K562 (cell line): ENCODE data around the gene GLYAT. TPM values are rescaled to one million over a fixed set of nuclear protein-coding genes. Genes with fewer than 3 reads are reported as not detected.

Source experiments
- CLOCK ChIP-seq: fragments of 250-450 bp; sonication (Bioruptor Pico); IDR thresholded peaks from 2 replicates; pipeline ENCODE4 v1.4.0; 2020; ENCODE audit warnings: mild to moderate bottlenecking, moderate library complexity, borderline replicate concordance
- DDX20 ChIP-seq: fragments of 450-650 bp; IDR thresholded peaks from 2 replicates; pipeline ENCODE4 v1.6.1; 2016; ENCODE audit warnings: missing genetic modification characterization, low read depth, mild to moderate bottlenecking, missing compliant biosample characterization, moderate library complexity
- E2F4 ChIP-seq: sonication (generic); formaldehyde crosslinking; IDR thresholded peaks from 2 replicates; pipeline ENCODE4 v1.8.0; 2022; ENCODE audit warnings: mild to moderate bottlenecking, low read depth, missing genetic modification reagents
- FOXK2 ChIP-seq, 2 experiments: fragments of 450-650 bp; IDR thresholded peaks in 1 of 2; conservative IDR thresholded peaks in 1 of 2; 2 replicates each; pipeline ENCODE4 v1.6.1; 2016; ENCODE audit warnings: low read depth in 2 of 2, mild to moderate bottlenecking in 1 of 2
- L3MBTL2 ChIP-seq: fragments of 450-650 bp; IDR thresholded peaks from 2 replicates; pipeline ENCODE4 v1.6.1; 2016; ENCODE audit warnings: mild to moderate bottlenecking, moderate library complexity
- MAZ ChIP-seq, 2 experiments: fragments of 450-650 bp in 1 of 2; sonication (generic) in 1 of 2; formaldehyde crosslinking; IDR thresholded peaks in 1 of 2; conservative IDR thresholded peaks in 1 of 2; 2 replicates each; pipeline versions ENCODE4 v1.4.0 to v1.5.0; 2020; ENCODE audit warnings: mild to moderate bottlenecking in 1 of 2, missing genetic modification reagents in 1 of 2
- NFE2 ChIP-seq: IDR thresholded peaks from 2 replicates; pipeline ENCODE4 v1.6.1; 2014; ENCODE audit warnings: antibody characterized with exemption, low read depth
- RCOR1 ChIP-seq, 2 experiments: IDR thresholded peaks; 2 replicates each; pipeline ENCODE4 v1.6.1; 2012; ENCODE audit warnings: low read depth in 2 of 2, low read length in 2 of 2, borderline replicate concordance in 1 of 2, improper control_type of control experiment in 1 of 2
- SMAD4 ChIP-seq: fragments of 250-450 bp; sonication (Bioruptor Pico); conservative IDR thresholded peaks from 2 replicates; pipeline ENCODE4 v1.8.0; 2021; ENCODE audit warnings: inconsistent platforms, mild to moderate bottlenecking, moderate library complexity
- SMARCB1 ChIP-seq: IDR thresholded peaks from 2 replicates; pipeline ENCODE4 v1.6.1; 2011; ENCODE audit warnings: improper control_type of control experiment, low read depth; ENCODE audit not compliant: insufficient read length
- SNRNP70 ChIP-seq: fragments of 200-400 bp; formaldehyde crosslinking; optimal IDR thresholded peaks from 2 replicates; pipeline ENCODE3; 2017; ENCODE audit warnings: low read depth, low read length
- TCFL5 ChIP-seq: fragments of 250-450 bp; sonication (Bioruptor Pico); conservative IDR thresholded peaks from 2 replicates; pipeline ENCODE4 v1.6.1; 2021; ENCODE audit warnings: mild to moderate bottlenecking, moderate library complexity, matching md5 sums
- TGIF2 ChIP-seq: sonication (generic); formaldehyde crosslinking; IDR thresholded peaks from 2 replicates; pipeline ENCODE4 v1.8.1; 2022; ENCODE audit warnings: mild to moderate bottlenecking, missing genetic modification reagents, moderate library complexity
- TSHZ1 ChIP-seq: fragments of 250-450 bp; sonication (Bioruptor Pico); IDR thresholded peaks from 2 replicates; pipeline ENCODE4 v1.4.0; 2020; ENCODE audit warnings: mild to moderate bottlenecking, moderate library complexity
- ZNF140 ChIP-seq: fragments of 250-450 bp; sonication (Bioruptor Pico); IDR thresholded peaks from 2 replicates; pipeline ENCODE4 v1.8.0; 2021; ENCODE audit warnings: moderate library complexity, mild to moderate bottlenecking, inconsistent platforms
- ZNF175 ChIP-seq: fragments of 200-800 bp; sonication (Bioruptor generic); IDR thresholded peaks from 2 replicates; pipeline ENCODE4 v1.6.1; 2016; ENCODE audit warnings: low read depth, mild to moderate bottlenecking, missing genetic modification characterization, missing compliant biosample characterization
- ZNF224 ChIP-seq: sonication (generic); formaldehyde crosslinking; IDR thresholded peaks from 2 replicates; pipeline ENCODE4 v1.8.0; 2022; ENCODE audit warnings: mild to moderate bottlenecking, missing genetic modification reagents
- ZNF586 ChIP-seq: fragments of 450-650 bp; formaldehyde crosslinking; conservative IDR thresholded peaks from 2 replicates; pipeline ENCODE4 v1.4.0; 2020; ENCODE audit warnings: mild to moderate bottlenecking, moderate library complexity
- ZNF668 ChIP-seq: fragments of 250-450 bp; sonication (Bioruptor Pico); IDR thresholded peaks from 2 replicates; pipeline ENCODE4 v1.8.0; 2022; ENCODE audit warnings: mild to moderate bottlenecking, inconsistent platforms
- ZNF696 ChIP-seq: fragments of 250-450 bp; sonication (Bioruptor Pico); conservative IDR thresholded peaks from 2 replicates; pipeline ENCODE4 v1.4.0; 2020; ENCODE audit warnings: mild to moderate bottlenecking, moderate library complexity
- polyA plus RNA-seq, 8 experiments: library from polyadenylated mRNA; depleted of rRNA in 4 of 8; stranded (reverse) in 5 of 8; unstranded in 3 of 8; fragments of >200 nt; fragmentation: Nextera tagmentation in 2 of 8; fragmentation: Illumina TruSeq in 1 of 8; extraction: Ambion mirVana in 2 of 8; extraction: Trizol in 1 of 8; gene quantifications; 2 replicates each; pipeline versions ENCODE4 v1.2.1 to v1.2.3, GENCODE V29; 2011 to 2014; ENCODE audit warnings: inconsistent platforms in 1 of 8, missing spikeins in 1 of 8
- total RNA-seq, 7 experiments: library from RNA; depleted of rRNA in 6 of 7; stranded (reverse); fragments of >200 nt in 6 of 7; fragmentation: Illumina TruSeq in 2 of 7; extraction: Trizol in 2 of 7; gene quantifications; 2 replicates each; pipeline versions ENCODE4 v1.2.1 to v1.2.3, GENCODE V29; 2011 to 2021; ENCODE audit warnings: low replicate concordance in 1 of 7

The GLYAT gene
- total and polyA plus RNA-seq, 9 of the 15 experiments (the other 6 are each of a cell fraction or from before 2014, with no cell fraction given): not detected

GRCh38 chr11:58770627-58771457 lies 39.1 kb upstream of the GLYAT start (continued):
- TF ChIP-seq NFE2: peak; percentile 83
- TF ChIP-seq ZNF140 (CRISPR knock-in tag): no peak
- TF ChIP-seq ZNF224 (CRISPR knock-in tag): no peak
- no peak for TF ChIP-seq ZNF696
- no peak for TF ChIP-seq CLOCK (CRISPR knock-in tag)
- peak in 1 of 2 experiments; percentile 64; a peak in 1 of 4 replicates for TF ChIP-seq RCOR1 (IDR thresholded peaks at IDR 0.05; ENCODE audit: borderline replicate concordance in 1 of 2, low read depth in 2 of 2, low read length in 2 of 2)
- TF ChIP-seq E2F4 (CRISPR knock-in tag): no peak
- no peak for TF ChIP-seq SMARCB1
- TF ChIP-seq TSHZ1: no peak
- TF ChIP-seq L3MBTL2: peak; percentile 92
- no peak for TF ChIP-seq TGIF2 (CRISPR knock-in tag)
- TF ChIP-seq DDX20 (tag): no peak
- TF ChIP-seq SMAD4 (CRISPR knock-in tag): peak; percentile 66; the same call in 1 of the 2 replicates
- 0 out of 2 replicates have a peak, but pooled peaks have one; percentile 2 for TF ChIP-seq ZNF175 (CRISPR knock-in tag)
- TF ChIP-seq TCFL5 (CRISPR knock-in tag): no peak
- no peak for TF ChIP-seq ZNF586 (CRISPR knock-in tag)
- TF ChIP-seq FOXK2 (conservative IDR thresholded peaks at IDR 0.05 in 1 of 2, IDR thresholded peaks at IDR 0.05 in 1 of 2; ENCODE audit: low read depth in 2 of 2): peak; percentile 95 to 98
- 0 out of 2 replicates have a peak, but pooled peaks have one; percentile 20 for TF ChIP-seq ZNF668 (CRISPR knock-in tag)
- TF ChIP-seq SNRNP70: no peak
- peak in 1 of 2 experiments; percentile 58; a peak in 1 of 4 replicates for TF ChIP-seq MAZ (CRISPR knock-in tag; conservative IDR thresholded peaks at IDR 0.05 in 1 of 2, IDR thresholded peaks at IDR 0.05 in 1 of 2)
